Mammary epithelial cell (primary cell): ENCODE results near the gene ATXN7L1.

Experiments used
- EZH2 ChIP-seq: IDR thresholded peaks from 2 replicates; pipeline ENCODE4 v1.6.1; 2012; ENCODE audit warnings: low read length, inconsistent platforms, borderline replicate concordance
- TF ChIP-seq, protein P1 (sequence below), 2 donors: IDR thresholded peaks in 1 of 2; conservative IDR thresholded peaks in 1 of 2; 2 replicates each; pipeline ENCODE4 v1.5.1; 2011 to 2012; ENCODE audit warnings: inconsistent platforms in 2 of 2, low read length in 2 of 2, mild to moderate bottlenecking in 2 of 2, control low read depth in 1 of 2, low read depth in 1 of 2; ENCODE audit not compliant: insufficient read depth in 1 of 2; ENCODE audit errors: extremely low read depth in 1 of 2

DNA sequence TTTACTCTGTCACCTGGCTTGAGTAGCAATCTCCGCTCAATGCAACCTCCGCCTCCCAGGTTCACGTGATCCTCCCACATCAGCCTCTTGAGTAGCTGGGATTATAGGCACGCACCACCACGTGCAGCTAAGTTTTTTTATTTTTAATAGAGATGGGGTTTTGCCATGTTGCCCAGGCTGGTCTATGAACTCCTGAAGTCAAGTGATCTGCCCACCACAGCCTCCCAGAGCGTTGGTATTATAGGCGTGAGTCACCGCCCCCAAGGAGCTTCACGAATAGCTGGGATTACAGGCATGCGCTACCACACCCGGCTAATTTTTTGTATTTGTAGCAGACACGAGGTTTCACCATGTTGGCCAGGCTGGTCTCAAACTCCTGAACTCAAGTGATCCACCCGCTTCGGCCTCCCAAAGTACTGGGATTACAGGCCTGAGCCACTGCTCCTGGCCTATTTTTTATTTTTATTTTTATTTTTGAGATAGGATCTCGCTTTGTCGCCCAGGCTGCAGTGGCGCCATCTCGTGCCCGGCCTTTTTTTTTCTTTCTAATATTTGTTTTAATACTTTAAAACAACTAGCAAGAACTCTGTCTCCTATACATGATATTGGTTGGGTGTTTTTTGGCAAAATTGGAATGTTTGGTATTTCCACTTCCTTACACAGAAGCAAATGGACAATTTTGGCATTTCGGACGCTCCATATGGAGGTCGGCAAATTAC lies 296.2 kb downstream of the ATXN7L1 start:
- no peak for TF ChIP-seq EZH2
- TF ChIP-seq, protein P1, sequence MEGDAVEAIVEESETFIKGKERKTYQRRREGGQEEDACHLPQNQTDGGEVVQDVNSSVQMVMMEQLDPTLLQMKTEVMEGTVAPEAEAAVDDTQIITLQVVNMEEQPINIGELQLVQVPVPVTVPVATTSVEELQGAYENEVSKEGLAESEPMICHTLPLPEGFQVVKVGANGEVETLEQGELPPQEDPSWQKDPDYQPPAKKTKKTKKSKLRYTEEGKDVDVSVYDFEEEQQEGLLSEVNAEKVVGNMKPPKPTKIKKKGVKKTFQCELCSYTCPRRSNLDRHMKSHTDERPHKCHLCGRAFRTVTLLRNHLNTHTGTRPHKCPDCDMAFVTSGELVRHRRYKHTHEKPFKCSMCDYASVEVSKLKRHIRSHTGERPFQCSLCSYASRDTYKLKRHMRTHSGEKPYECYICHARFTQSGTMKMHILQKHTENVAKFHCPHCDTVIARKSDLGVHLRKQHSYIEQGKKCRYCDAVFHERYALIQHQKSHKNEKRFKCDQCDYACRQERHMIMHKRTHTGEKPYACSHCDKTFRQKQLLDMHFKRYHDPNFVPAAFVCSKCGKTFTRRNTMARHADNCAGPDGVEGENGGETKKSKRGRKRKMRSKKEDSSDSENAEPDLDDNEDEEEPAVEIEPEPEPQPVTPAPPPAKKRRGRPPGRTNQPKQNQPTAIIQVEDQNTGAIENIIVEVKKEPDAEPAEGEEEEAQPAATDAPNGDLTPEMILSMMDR (conservative IDR thresholded peaks at IDR 0.05 in 1 of 2, IDR thresholded peaks at IDR 0.05 in 1 of 2; ENCODE audit: extremely low read depth in 1 of 2, insufficient read depth in 1 of 2, low read depth in 1 of 2, low read length in 2 of 2), result no peak
